A673 (cell line): Measurements from ENCODE around the gene RNF13. TPM values are rescaled to one million over a fixed set of nuclear protein-coding genes. Genes with fewer than 3 reads are reported as not detected.

Experiments used
- BruUV-seq: library from RNA; stranded (reverse); fragments of 400-500 nt; replicated peaks from 2 replicates; lab custom pipeline; 2021; lab: Mats Ljungman, UMichigan
- CTCF ChIA-PET: fragments of 300-600 bp; sonication (Branson Sonifier 250); formaldehyde crosslinking; loops from one replicate; lab custom pipeline; 2022; ENCODE audit warnings: antibody characterized with exemption; lab: Charles Lee
- POLR2A ChIA-PET: fragments of 300-600 bp; sonication (Branson Sonifier 250); formaldehyde crosslinking; loops from one replicate; lab custom pipeline; 2022; ENCODE audit warnings: antibody characterized with exemption; ENCODE audit not compliant: low non-redundant PET; lab: Charles Lee
- DNase-seq: peaks from one replicate; pipeline ENCODE4 v3.0.0-alpha.2; 2015; ENCODE audit warnings: low spot score
- H3K27ac ChIP-seq: fragments of 200-600 bp; sonication (generic); 2 replicates; pipeline ENCODE4 v1.5.1; 2016; ENCODE audit warnings: mixed run types, low read depth, mild to moderate bottlenecking, mixed read lengths, antibody characterized with exemption, low read length; ENCODE audit not compliant: poor library complexity, severe bottlenecking
- H3K27me3 ChIP-seq: fragments of 200-600 bp; sonication (generic); replicated peaks from 2 replicates; pipeline ENCODE4 v1.6.1; 2017; ENCODE audit warnings: mixed run types, low read depth, mild to moderate bottlenecking, mixed read lengths, antibody characterized with exemption, low read length; ENCODE audit not compliant: insufficient read depth, poor library complexity
- H3K36me3 ChIP-seq: fragments of 200-600 bp; sonication (generic); 2 replicates; pipeline ENCODE4 v1.6.1; 2016; ENCODE audit warnings: mixed run types, mild to moderate bottlenecking, mixed read lengths, antibody characterized with exemption, low read length; ENCODE audit not compliant: insufficient read depth, poor library complexity, severe bottlenecking
- H3K4me1 ChIP-seq: fragments of 200-600 bp; sonication (generic); 2 replicates; pipeline ENCODE4 v1.6.1; 2017; ENCODE audit warnings: mixed run types, mild to moderate bottlenecking, mixed read lengths, antibody characterized with exemption, low read length; ENCODE audit not compliant: insufficient read depth, poor library complexity, severe bottlenecking
- H3K4me3 ChIP-seq: fragments of 200-600 bp; sonication (generic); 2 replicates; pipeline ENCODE4 v1.5.1; 2016; ENCODE audit warnings: low read depth, mixed run types, mild to moderate bottlenecking, mixed read lengths, low read length; ENCODE audit not compliant: poor library complexity, severe bottlenecking
- H3K9me3 ChIP-seq: fragments of 200-600 bp; sonication (generic); 2 replicates; pipeline ENCODE4 v1.6.1; 2016; ENCODE audit warnings: mixed run types, low read depth, mild to moderate bottlenecking, mixed read lengths, antibody characterized with exemption, low read length; ENCODE audit not compliant: poor library complexity, severe bottlenecking
- CTCF ChIP-seq: fragments of 300-800, 200-600 bp; sonication (generic); conservative IDR thresholded peaks from 2 replicates; pipeline ENCODE4 v1.5.1; 2017; ENCODE audit warnings: low read depth, mild to moderate bottlenecking, antibody characterized with exemption, low read length, moderate library complexity, mixed read lengths
- EZH2 ChIP-seq: fragments of 200-600 bp; sonication (generic); IDR thresholded peaks from 2 replicates; pipeline ENCODE4 v1.6.1; 2017; ENCODE audit warnings: borderline replicate concordance, low read depth, mild to moderate bottlenecking, mixed read lengths, antibody characterized with exemption, low read length; ENCODE audit not compliant: poor library complexity, severe bottlenecking
- intact Hi-C: fragments of 100-400 bp; cut with micrococcal nuclease; formaldehyde crosslinking; loops from one replicate; pipeline ENCODE4 v1.10.0; 2022; ENCODE audit not compliant: unreplicated experiment
- total RNA-seq: library from RNA; stranded (reverse); gene quantifications from 2 replicates; pipeline ENCODE4 v1.2.3, GENCODE V29; 2021

The RNF13 gene
- total RNA-seq, 1 experiment from 2014 or later: 21.7 TPM

- ChIA-PET POLR2A (no interaction called here), CTCF (interaction anchor here (1.0 to 1.4 kb wide), 2 partner anchors 215 kb away, joined by 3 to 9 read pairs; no protein-coding TSS in a partner anchor)
- Histone ChIP-seq H3K27me3 (no peaks in the 10 kb centered on the region), H3K36me3 (peaks cover 36% of the 10 kb centered on the region), H3K4me3 (peak overlapping the region; percentile 83), H3K4me1 (peaks cover 37% of the 10 kb centered on the region), H3K9me3 (no peaks in the 10 kb centered on the region), H3K27ac (peak overlapping the region; percentile 95)
- TF ChIP-seq CTCF (0 out of 2 replicates have a peak, but pooled peaks have one; percentile 28), EZH2 (no peak)
- BruUV-seq: no TSS peak
- DNase-seq: peak; percentile 89
- intact Hi-C loops: loop anchor here (10.0 kb wide), 1 partner anchor 525 kb away; no protein-coding TSS in a partner anchor
These were observed 156.3 kb downstream of the RNF13 start for GRCh38 chr3:149969110-149969939.

- H3K4me3 ChIP-seq: peak overlapping the region; percentile 83
- peak; percentile 91 for DNase-seq
- BruUV-seq: TSS peak; percentile 34
- H3K9me3 ChIP-seq: no peaks in the 10 kb centered on the region
- H3K4me1 ChIP-seq: peaks cover 29% of the 10 kb centered on the region
- H3K27ac ChIP-seq: peak overlapping the region; percentile 95
- peaks cover 29% of the 10 kb centered on the region for H3K36me3 ChIP-seq
- TF ChIP-seq CTCF: no peak
- no peak for TF ChIP-seq EZH2
- intact Hi-C loops: loop anchor here (10.0 kb wide), 1 partner anchor 525 kb away; no protein-coding TSS in a partner anchor
- ChIA-PET POLR2A (no interaction called here), CTCF (interaction anchor here (1.0 kb wide), 1 partner anchor 214 kb away, joined by 3 read pairs; no protein-coding TSS in a partner anchor)
- no peaks in the 10 kb centered on the region for H3K27me3 ChIP-seq
These were observed 157.1 kb downstream of the RNF13 start for GRCh38 chr3:149969940-149970715.

GRCh38 chr3:149970716-149971402 is 157.8 kb downstream of the RNF13 start, which contains the start of gene PFN2:
PFN2 (minus strand) TSS chr3:149970895; CDS start chr3:149970856, 39 bp downstream.
- H3K4me3 ChIP-seq: peak within 1 kb of the TSS; percentile 83
- peak; percentile 94 for DNase-seq
- no TSS peak for BruUV-seq
- peak within 1 kb of the TSS; percentile 95 for H3K27ac ChIP-seq
- no peaks in the 10 kb centered on the region for H3K9me3 ChIP-seq
- H3K27me3 ChIP-seq: no peaks in the 10 kb centered on the region
- intact Hi-C loops: no loop called here
- TF ChIP-seq CTCF: no peak
- no peak for TF ChIP-seq EZH2
- ChIA-PET POLR2A (no interaction called here), CTCF (no interaction called here)
- peaks cover 22% of the 10 kb centered on the region for H3K4me1 ChIP-seq
- peaks cover 22% of the 10 kb centered on the region for H3K36me3 ChIP-seq
